ENCODE data around the gene LCORL.

GRCh38 chr4:17809667-17810066, 211.9 kb downstream of the LCORL start:
- TF ChIP-seq CTCF (IDR thresholded peaks at IDR 0.05) (no peak), POLR2A (IDR thresholded peaks at IDR 0.05) (no peak)
